Astrocyte (in vitro differentiated cells and primary cell): ENCODE measurements around the gene DEFB110.

ENCODE experiments used
- CTCF ChIP-seq: IDR thresholded peaks from 2 replicates; pipeline ENCODE4 v1.5.1; 2011; ENCODE audit warnings: low read depth, mild to moderate bottlenecking, inconsistent platforms, low read length, moderate library complexity; ENCODE audit not compliant: insufficient read depth
- EZH2 ChIP-seq: IDR thresholded peaks from 2 replicates; pipeline ENCODE4 v1.6.1; 2012; ENCODE audit warnings: mild to moderate bottlenecking, low read length, inconsistent platforms; ENCODE audit not compliant: insufficient read depth

DNA sequence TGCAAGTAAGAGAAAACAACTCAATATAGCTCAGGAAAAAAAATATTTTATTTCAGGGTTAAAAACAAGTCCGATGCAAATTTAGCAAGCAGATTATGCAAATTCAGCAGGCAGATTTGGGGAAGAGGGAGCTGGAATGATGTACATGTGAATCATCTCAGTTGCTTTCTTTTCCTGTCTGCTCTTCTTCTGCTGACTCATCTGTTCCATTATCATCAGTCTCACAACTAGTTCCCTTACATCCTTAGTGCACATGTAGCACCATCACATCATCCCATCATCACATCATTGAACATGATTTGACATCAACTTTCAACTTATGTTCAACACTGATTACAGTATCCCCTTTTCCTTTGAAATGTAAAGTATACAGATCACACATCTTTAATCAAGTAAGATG, 40.9 kb downstream of the DEFB110 start:
- TF ChIP-seq CTCF (no peak), EZH2 (no peak)
